ENCODE results near the gene ATRAID. TPM values are rescaled to one million over a fixed set of nuclear protein-coding genes. Genes with fewer than 3 reads are reported as not detected.

ATRAID gene
- total RNA-seq, 1 donor from 2014 or later, result 80.9 TPM

DNA sequence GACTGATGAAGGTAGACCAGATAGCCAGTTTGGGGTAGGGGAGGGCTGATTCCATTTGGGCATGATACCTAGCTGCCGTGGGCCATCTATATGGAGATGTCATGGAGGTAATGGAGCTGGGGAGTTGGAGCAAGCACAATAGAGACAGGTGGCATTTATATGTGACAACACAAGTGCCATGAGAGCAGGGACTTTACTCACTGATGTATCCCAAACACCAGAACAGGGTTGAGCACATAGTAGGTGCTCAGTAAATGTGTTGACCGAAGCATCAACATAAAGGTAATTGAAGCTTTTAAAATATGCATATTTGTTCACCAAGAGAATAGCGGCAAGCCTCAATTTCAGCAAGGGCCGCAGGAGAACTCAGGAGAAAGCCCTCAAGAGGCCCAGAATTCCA, 36.1 kb downstream of the ATRAID start:
- intact Hi-C loops (cut with micrococcal nuclease), result no loop called here

DNA sequence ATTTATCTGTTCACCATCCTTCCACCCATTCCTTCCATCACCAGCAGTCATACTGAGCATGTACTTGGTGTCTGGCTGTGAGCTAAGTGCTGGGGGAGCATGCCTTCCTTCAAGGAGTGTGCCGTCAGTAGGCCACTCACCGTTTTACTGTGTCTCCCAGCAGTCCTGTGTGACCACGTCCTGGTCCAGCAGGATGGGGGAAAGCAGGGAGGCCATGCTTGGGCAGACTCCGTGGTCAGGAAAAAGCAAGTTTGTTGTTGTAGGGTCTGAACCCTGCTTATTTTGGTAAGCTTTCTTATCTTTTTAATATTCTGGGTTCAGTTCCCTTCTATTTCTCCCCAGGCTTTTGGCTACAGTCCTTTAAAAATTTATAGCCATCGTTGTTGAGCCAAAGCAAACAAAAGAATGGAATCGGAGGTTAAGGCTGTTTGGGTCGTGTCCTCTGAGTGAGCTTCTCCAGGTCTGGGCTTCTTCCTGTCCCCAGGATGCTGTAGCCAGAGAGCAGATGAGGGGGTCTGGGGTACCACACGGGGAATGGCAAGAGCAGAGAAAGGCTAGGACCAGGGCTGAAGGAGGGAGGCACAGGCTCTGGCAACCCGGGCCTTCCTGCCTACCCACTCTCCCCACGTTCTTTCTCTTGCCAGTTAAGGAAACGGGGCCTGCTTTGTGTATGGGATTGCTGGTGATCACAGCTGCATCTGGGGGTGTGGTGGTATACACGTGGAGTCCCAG, 37.5 kb downstream of the ATRAID start:
- intact Hi-C loops (cut with micrococcal nuclease), result no loop called here

DNA sequence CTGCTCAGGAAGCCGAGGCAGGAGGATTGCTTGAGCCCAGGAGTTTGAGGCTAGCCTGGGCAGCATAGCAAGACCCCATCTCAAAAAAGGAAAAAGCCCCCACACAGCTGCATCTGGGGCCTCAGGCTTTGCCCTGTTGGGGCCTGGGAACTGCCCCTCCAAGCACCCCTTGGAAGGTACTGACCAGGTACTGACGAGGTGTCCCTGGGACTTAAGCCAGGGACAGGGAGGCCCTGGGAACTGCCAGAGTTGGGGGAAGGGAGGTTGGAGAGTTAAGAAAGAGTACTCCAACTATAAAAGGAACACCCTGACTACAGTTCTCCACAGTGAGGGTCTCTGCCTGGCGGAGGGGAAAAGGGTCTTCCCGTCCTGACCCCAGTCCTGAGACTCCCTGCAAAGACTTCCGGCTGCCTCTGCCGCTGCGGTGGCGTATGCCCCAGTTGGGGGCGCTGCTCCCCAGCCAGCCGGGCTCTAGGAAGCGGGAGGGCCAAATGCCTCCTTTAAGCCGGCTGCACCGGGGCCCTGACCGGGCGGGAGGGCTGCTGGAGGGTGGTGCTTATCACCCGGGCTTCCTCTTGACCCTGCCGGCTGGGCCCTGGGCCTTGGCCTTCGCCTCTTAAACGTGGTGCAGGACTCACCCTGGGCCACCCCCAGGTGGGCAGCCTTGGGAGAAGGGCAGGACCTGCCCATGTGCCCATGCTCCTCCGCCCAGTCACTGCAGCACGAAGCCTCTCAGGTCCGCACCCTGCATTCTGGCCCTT, 38.2 kb downstream of the ATRAID start:
- intact Hi-C loops (cut with micrococcal nuclease), result loop anchor here (1.0 kb wide), 3 partner anchors 11 to 53 kb away; no protein-coding TSS in a partner anchor

DNA sequence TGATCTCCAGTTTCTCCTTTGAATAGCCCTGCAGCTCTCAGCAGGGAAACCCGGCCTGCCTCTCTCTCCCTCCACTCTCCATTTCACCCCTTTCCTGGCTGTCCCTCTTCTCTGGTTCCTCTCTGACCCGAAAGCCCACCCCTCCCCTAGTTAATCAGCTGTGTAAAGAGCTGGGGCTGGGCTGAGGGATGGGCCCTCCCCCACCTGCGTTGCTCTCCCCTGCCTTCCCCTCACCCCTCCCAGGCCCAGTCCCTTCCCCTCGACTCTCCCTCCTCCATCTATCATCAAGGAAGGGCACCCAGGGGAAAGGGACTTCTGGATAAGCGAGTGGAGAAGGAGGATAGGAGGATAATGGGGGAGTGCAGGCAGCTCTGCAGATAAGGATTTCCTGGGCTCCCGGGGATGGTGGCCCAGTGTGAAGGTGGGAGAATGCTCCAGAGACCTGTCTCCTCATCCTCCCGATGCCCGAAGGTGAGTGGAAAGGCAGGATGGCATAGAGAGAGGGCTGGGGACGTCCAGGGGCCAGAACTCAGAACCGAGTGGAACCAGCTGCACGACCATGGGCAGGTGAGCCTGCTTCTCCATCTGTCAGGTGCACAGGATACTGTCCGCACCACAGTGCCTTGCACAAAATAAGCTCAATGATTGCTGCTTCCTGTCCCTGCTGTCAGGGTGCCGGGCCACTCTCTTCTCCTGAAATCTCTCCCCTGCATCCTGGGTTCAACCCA, 39.0 kb downstream of the ATRAID start:
- intact Hi-C loops (cut with micrococcal nuclease), result loop anchor here (1.0 kb wide), 3 partner anchors 10 to 52 kb away; no protein-coding TSS in a partner anchor

DNA sequence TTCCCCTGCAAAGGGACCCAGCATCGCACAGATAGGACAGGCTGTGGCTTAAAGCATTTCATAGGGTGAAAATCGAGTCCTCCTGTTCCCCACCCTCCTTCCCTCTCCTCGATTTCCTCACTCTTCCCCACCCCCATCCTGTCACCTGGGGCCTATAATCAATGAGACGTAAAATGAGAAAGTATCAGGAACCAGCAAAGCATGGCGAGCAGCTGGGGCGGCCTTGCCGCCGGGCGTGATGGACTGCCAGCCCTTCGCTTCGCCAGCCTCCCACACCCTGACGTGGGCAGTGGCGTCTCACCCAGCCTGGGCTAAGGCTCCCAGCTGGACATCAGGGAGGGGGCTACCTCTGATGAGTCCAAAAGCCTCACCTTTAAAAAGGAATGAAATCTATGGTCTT, 39.9 kb downstream of the ATRAID start:
- intact Hi-C loops (cut with micrococcal nuclease), result no loop called here

DNA sequence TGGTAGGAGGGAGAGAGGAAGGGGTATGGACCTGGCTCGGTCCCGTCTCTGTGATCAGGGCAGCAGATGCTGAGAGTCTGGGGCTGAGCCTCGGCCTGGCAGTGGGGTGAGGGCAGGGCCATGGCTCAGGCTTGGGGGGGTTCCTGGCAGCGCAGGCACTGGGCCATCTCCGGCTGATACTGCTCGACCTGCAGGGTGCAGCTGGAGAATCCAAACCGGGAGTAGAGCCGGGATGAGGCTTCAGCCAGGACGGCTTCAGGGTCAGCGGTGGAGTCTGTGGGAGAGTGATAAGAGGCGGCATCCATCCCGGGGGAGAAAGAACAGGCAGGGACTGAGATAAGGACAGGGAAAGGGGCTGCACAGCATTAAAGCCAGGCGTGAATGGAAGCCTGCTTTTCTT, 43.3 kb downstream of the ATRAID start:
- intact Hi-C loops (cut with micrococcal nuclease), result no loop called here

DNA sequence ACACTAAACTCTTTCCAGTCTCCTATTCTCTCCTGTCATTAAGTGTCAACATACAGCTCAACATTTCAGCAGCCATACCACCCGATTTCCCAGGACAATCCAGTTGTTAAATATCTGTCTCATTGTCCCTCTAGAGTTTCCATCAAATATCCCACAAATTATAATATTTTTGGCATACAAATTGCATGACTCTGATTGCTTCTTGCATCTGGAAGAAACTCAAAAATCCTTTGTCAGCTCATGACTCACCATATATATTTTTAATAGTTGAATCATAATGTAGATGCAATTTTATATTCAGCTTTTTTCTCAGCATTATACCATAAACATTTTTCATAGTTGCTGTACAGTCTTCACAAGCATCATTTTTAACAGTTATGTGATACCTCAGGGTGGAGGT, 43.8 kb downstream of the ATRAID start:
- intact Hi-C loops (cut with micrococcal nuclease), result no loop called here

DNA sequence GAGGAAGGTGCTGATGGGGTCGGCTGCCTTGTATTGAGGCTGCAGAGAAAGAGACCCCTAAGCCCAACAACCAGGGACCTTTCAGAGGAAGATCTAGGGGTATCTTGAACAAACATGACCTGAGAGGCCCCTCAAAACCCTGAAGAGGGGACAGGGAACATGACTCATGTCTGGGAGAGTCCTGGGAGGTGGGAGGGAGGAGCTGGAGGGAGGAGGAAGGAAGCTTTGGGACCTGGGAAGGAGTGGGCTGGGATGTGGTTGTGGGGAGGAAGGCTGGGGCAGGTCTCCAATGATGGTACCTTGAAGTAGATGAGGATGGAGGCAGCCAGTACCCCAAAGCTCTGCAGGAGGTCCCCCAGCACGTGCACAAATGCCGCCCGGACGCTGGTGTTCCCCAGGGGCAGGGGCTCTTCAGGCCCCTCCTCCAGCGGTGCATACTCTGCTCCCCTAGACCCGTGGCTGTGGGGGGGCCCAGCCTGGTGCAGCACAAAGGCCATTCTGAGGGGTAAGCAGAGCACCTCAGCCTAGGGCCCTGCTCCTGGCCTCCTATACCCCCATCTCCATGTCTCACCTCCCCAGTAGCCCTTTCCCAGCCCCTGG, 45.1 kb downstream of the ATRAID start:
- intact Hi-C loops (cut with micrococcal nuclease), result no loop called here

DNA sequence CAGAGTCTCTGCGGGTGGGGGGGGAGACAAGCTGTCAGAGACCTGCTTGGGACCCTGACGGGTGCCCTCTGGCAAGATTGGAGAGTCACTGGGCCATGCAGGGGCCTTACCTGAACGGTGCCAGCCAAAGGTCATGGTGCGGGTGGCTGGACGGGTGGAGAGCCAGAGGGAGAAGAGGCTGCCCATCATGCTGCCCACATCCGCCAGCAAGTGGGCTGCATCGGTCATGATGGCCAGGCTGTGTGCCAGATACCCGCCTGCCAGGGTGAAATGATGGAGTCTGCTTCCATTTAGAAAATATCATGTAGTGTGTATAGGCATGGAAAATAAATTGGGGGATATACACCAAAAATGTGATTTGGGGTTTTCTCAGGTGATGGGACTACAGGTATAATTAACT, 46.2 kb downstream of the ATRAID start:
- intact Hi-C loops (cut with micrococcal nuclease), result no loop called here

DNA sequence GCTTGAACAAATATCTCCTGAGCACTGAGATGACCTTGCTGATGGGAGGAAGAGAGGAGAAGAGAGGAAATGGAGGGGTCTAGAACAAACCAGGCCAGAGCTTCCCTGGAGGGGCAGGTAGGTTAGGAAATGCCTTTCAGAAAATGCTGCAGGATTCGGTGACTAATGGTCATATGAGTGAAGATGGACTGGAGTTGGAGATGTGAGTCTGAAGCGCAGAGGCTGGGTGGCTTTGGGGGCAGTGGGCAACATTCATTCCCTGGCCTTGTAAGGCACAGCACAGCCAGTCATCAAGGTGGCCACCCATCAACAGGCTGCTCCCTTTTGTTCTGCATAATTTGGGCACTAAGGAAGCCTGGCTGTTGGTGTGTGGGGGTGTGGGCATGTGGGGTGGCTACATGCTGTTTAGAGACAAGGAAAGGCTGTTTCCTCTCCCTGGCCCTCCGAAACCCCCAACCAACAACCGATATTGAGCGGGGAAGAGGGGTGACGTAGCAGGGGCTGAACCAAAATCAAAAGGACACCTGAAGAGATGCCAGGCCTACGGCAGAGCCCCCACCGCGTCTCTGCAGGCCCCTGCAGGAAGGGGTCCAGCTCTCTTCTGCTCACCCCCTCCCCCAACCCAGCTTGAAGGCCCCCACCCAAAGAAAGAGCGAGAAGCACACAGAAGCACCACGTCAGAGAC, 49.5 kb downstream of the ATRAID start:
- intact Hi-C loops (cut with micrococcal nuclease), result loop anchor here (1.0 to 5.0 kb wide), 3 partner anchors 11 to 289 kb away; partner anchors contain the start of genes IFT172 and MAPRE3

DNA sequence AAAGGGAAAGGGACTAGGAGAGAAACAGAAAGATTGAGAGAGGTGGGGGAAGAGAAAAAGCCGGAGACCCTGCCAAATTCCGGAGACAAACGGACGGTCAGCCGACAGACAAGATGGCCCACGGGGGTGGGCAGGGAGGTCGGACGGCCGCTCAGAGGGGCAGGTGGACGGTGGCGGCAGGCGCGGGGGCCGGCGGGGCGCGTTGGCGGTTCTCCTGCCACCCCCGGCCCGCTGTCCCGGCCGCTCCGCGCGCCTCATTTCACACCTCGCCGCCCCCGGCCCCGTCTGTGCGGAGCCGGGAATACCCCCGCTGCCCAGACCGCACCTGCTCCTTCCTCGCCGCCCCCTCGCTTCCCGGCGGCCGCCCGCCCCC, 50.1 kb downstream of the ATRAID start:
- intact Hi-C loops (cut with micrococcal nuclease), result loop anchor here (1.0 to 5.0 kb wide), 4 partner anchors 12 to 290 kb away; partner anchors contain the start of genes IFT172, KHK and MAPRE3

DNA sequence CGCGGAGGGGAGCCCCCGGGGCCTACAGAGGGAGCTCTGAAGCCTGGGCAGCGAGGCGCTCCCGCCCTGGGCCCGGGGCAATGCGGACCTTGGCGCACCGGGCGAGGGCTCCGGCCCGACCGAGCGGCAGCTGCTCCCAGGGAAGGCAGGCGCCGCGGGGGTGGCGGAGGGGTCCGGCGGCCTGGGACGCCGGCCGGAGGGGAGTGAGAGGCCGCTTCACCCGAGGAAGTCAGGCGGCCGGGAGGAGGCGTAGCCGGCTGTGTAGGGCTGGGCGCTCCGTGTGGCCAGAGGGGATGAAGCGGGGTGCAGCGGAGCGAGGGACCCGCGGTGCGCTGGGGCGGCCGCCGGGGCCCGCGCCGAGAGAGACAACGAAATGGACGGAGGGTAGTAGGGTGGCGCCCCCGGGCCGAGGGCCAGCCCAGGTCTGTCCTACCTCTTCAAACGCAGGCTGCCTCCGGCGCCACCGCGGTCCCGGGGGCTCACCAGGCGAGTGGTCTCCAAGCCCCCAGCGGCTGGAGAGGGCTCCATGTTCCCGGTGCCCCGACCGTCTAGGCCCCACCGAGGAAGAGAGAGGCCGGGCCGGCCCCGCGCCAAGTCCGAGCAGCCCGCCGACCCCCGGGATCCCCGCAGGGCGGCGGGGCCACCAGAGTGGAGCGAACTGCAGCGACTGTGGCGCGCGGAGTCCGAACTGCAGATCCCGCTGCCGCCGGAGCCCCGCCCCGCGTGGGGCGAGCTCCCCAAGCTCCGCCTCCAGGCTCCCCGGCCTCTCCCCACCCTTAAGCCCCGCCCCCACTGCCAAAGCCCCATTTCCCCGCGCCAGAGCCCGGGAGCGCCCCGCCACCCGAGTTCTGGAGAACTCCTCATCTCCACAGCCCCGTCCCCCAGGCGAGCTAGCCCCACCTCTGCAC, 50.8 kb downstream of the ATRAID start, which contains the start of gene SLC30A3:
SLC30A3 (minus strand) TSS at position 669 of the 908 bp plus-strand sequence; CDS start at position 528, 141 bp downstream.
- intact Hi-C loops (cut with micrococcal nuclease), result loop anchor here (1.0 to 5.0 kb wide), 6 partner anchors 50 to 290 kb away; partner anchors contain the start of genes ATRAID, IFT172, KHK and MAPRE3

DNA sequence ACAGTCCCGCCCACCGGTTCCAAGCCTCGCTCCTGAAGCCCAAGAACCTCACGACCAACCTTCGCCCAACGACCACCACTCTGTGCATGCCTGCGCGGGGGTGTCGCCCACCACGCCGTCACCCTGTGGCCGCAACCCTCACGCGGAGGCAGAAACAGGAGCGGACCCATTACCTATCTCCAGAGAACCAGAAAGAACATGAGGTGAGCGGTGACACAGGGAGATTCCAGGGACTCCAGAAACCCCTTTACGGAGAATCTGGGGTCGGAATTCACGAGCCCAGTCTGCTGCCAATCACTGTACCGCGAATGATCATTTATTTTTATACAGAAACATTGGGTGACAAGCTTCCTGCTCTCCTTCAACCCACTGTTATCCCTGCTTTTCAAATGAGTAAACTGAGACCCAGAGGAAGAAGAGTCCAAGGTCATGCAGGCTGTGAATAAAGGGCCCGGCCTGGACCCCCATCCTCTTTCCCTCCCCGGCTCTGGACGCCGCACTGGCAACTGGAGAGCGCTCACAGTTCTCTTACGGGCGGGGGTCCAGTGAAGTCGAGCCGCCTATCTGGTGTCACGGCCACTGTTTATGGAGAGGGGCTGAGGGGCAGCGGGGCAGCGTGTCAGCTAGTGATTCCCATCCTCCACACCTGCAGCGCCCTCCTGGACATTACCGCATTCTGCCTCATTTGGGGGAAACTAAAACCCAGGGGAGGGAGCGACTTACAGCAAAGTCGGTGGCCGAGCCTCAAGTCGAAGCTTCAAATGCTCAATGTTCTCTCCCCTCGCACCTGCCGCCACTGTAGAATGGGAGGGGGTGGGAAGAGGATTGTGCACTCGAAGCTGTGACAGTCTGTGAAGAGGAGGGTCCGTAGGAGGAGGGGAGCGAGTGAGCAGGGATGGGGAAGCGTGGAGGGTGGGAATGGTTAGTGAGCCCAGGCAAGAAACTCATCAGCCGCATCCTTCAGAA, 51.7 kb downstream of the ATRAID start:
- intact Hi-C loops (cut with micrococcal nuclease), result loop anchor here (1.0 to 5.0 kb wide), 6 partner anchors 51 to 291 kb away; partner anchors contain the start of genes ATRAID, IFT172, KHK and MAPRE3

DNA sequence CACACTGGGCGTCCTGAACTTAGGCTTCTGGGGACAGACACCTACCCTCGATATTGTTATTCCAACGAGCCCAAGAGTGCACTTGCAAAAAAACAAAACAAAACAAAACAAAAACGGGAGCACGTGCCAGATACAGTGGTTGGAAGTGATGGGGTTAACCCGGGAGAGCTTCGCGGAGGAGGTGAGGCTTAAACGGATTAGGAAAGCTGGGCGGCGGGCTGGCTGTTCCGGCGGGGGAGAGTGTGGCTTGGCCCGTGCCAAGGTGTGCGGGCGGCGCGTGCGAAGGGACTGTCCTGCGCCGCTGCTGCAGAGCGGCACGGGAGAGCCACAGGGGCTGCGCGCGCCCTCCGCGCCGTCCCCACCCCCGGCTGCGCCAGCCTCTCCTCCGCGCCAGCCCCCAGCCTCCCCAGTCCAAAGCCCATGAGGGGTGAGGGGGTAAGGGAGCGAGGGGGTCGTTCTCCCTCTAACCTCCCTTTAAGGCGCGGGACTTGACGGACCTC, 52.5 kb downstream of the ATRAID start:
- intact Hi-C loops (cut with micrococcal nuclease), result loop anchor here (5.0 kb wide), 2 partner anchors 223 to 292 kb away; partner anchors contain the start of genes IFT172 and MAPRE3

DNA sequence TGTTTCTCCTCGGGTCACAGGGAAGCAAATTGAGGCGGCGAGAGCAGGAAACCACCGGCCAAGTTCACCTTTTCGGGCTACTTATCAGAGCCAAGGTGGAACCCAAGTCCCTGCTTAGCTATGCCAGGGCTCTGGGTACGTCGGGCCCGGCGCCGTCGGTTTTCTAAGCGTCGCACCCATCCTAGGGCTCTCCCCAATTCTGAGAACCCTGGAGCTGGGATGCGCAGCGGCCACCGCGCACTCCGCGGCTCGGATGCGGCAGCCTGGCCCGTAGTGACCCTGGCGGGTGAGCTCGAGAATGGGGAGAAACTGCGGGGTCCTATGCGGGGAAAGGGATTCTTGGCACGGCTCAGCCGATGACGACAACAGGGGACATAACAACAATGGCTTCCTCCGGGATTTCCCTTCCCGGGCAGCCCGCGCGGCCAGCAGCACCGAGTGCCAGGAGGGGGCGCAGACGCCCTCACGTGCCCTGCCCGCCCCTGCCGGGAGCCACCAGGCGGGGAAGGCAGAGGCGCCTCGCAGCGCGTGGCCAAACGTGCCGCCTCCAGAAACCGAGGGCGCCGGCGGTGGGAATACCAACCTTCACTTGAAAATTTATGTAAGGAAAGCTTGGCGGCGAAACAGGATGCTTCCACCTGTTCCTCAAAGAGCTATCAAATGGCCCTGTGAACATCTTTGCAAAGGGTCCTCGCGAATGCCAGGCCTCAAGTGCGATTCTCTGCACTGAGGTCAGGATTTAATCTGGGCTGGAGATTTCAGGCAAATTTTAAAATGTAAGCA, 53.1 kb downstream of the ATRAID start:
- intact Hi-C loops (cut with micrococcal nuclease), result loop anchor here (5.0 kb wide), 2 partner anchors 222 to 293 kb away; partner anchors contain the start of genes IFT172 and MAPRE3

DNA sequence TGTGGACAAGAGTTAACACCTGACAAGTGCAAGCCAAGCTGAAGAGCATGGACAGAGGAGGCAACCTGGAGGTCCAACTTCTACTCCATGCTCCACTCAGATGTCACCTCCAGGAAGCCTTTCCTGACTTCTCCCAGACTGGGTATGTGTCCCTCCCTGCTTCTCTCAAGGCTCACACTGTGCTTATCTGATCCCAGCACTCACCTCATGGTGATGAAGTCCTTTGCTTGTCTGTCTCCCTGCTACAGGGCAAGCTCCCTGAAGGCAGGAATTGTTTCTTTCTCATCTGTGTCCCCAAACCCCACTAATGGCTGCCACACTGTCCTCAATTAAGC, 53.7 kb downstream of the ATRAID start:
- intact Hi-C loops (cut with micrococcal nuclease), result no loop called here
